LNCaP clone FGC (cell line): ENCODE results near the gene TRNP1.

Experiments used
- DNase-seq: peaks from one replicate; pipeline ENCODE4 v3.0.0-alpha.2; 2011; ENCODE audit warnings: low read depth
- H3K4me3 ChIP-seq: 2 replicates; pipeline ENCODE4 v1.5.1; 2011; ENCODE audit warnings: mild to moderate bottlenecking, low read depth, low read length, control low read depth
- TF ChIP-seq, protein P1 (sequence below): IDR thresholded peaks from 2 replicates; pipeline ENCODE4 v1.5.1; 2012; ENCODE audit warnings: mild to moderate bottlenecking; ENCODE audit not compliant: control insufficient read depth, insufficient read depth; ENCODE audit errors: extremely low read depth

Gene TRNP1

DNA sequence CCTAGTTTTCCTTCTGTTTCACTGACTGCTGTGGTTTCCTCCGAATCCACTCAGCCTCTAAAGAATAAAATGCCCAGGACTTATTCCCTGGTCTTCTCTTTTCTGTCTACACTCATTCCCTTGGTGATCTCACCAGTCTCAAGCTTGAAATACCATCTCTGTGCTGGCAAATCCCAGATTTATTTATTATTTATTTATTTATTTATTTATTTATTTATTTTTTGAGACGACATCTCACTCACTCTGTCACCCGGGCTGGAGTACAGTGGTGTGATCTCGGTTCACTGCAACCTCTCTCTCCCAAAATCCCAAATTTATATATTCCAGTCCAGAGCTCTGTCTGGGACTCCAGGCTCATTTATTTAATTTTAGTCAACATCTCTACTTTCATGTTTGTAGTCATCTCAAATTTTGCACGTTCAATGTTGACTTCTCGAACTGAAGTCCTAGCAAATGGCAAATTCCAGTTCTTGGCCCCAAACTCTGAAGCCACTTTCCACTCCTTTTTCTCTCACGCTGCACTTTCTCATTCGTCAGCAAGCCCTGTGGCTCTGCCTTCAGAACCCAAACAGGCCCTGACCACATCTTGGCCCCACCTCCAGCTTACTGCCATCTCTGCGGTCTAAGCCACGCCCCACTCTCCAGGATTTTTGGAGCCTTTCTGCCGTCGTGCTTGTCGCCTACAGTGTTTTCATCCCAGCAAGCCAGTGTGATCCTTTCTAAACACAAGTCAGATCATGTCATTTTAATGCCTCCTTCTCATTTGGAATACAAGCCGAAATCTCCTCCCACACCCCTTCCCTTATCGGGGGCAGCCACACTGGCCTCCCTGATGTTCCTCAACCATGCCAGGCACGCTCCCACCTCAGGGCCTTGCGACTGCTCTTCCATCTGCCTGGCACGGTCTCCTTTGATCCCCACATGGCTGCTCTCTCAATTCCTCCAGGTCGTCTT, 33.4 kb downstream of the TRNP1 start:
- TF ChIP-seq, protein P1, sequence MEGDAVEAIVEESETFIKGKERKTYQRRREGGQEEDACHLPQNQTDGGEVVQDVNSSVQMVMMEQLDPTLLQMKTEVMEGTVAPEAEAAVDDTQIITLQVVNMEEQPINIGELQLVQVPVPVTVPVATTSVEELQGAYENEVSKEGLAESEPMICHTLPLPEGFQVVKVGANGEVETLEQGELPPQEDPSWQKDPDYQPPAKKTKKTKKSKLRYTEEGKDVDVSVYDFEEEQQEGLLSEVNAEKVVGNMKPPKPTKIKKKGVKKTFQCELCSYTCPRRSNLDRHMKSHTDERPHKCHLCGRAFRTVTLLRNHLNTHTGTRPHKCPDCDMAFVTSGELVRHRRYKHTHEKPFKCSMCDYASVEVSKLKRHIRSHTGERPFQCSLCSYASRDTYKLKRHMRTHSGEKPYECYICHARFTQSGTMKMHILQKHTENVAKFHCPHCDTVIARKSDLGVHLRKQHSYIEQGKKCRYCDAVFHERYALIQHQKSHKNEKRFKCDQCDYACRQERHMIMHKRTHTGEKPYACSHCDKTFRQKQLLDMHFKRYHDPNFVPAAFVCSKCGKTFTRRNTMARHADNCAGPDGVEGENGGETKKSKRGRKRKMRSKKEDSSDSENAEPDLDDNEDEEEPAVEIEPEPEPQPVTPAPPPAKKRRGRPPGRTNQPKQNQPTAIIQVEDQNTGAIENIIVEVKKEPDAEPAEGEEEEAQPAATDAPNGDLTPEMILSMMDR = no peak
- no peak for DNase-seq
- H3K4me3 ChIP-seq = no peak overlapping the region

DNA sequence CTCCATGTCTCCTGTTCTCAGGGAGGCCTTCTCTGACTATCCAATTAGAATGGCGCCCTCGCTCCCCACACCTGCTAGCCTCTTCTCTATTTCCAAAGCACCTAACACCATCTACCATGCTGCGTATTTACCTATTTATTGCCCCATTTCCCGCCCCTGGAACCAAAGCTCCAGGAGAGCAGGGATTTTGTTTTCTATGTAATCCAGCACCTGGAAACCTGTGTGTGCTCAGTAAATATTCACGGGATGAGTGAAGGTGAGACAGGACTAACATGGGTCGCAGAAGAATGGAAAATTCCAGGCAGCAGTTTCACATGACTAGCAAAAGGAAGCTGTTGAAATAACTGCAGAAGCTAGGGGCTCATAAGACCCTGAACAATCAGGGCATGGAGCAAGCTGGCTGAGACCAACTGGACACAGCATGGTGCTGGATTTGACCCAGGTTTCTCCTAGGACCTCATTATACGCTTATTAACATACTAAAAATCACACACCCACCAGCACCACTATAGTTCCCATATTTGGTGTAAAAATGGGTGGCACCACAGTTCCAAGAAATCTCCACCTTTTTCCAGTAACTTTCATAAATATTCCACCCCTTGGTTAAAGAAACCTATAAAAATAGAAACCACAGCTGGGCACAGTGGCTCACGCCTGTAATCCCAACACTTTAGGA, 34.2 kb downstream of the TRNP1 start:
- TF ChIP-seq, protein P1 = no peak
- no peak for DNase-seq
- no peak overlapping the region for H3K4me3 ChIP-seq

DNA sequence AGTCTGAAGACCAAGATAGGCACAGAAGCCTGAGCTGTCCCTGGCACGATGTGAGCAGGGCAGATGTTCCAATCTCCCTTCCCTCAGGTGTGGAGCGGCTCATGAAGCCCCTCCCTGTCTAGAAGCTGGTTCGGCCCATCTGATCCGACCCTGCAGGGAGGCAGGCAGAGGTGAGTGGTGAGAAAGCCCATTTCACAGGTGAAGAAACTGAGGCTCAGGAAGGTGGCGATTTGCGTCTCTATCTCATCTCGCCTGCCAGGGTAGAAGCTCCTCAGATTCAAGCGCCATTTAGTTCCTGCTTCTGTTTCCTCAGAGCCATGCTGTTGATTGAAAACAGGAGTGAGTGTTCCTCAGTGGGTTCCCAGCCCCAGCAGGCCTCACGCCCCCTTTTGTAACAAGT, 36.0 kb downstream of the TRNP1 start:
- H3K4me3 ChIP-seq = no peak overlapping the region
- no peak for DNase-seq
- TF ChIP-seq, protein P1 = no peak

DNA sequence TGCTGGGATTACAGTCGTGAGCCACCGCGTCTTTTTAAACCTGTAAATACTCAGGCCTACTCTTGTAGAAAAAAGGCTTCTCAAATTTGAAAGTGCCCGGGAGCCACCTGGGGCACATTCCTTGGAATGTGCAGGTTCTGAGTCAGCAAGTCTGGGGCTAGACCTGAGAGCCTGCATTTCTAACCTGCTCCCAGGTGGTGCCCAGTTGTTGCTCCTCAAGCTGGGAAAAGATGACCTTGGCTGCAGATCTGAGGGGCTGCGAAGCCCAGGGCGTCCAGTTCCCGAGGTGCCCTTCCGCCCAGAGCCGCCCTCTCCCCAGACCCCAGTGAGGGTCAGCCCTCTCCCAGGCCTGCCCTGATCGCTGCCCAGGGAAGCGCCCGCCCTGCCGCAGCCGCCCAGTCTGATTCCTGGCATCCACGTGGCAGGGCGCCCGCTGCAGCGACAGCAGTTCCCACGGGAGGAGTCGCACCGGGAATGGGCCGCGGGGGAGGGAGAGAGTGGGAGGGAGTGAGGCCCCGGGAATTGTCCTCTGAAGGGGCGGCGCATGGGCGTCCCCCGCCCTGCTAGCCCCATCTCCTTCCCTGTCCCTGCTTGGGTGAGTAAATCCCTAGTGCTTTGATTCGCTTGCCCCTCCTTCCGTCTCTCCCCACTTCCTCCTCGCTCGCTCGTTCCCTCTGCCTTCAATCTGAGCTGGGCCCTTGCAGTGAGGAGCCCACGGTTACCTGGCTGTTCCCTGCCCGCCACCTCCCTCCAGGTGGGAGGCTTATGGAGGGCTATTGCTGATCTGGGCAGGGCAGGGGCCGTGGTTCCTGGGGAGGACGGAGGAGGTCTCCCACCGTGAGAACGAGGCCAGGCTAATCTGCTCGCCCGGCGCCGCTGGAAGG, 38.0 kb downstream of the TRNP1 start:
- no peak for DNase-seq

DNA sequence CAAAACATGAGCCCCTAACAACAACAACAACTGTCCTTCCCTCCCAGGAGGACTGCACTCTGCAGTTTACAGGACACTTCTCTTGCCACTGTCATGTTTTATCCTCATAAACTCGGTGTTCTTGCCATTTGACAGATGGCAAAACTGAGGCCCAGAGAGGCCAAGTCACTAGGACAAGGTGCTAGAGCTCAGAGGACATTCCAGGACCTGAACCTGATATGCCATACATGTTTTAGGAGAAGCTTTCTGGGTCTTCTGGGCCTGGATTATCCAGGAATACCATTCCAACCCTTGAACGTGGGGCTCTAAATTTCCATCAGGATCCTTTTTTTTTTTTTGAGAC, 38.6 kb downstream of the TRNP1 start:
- no peak overlapping the region for H3K4me3 ChIP-seq
- DNase-seq = no peak
- TF ChIP-seq, protein P1 = no peak

More for the DNA sequence above, 38.0 kb downstream of the TRNP1 start:
- H3K4me3 ChIP-seq = no peak overlapping the region
- TF ChIP-seq, protein P1 = no peak

DNA sequence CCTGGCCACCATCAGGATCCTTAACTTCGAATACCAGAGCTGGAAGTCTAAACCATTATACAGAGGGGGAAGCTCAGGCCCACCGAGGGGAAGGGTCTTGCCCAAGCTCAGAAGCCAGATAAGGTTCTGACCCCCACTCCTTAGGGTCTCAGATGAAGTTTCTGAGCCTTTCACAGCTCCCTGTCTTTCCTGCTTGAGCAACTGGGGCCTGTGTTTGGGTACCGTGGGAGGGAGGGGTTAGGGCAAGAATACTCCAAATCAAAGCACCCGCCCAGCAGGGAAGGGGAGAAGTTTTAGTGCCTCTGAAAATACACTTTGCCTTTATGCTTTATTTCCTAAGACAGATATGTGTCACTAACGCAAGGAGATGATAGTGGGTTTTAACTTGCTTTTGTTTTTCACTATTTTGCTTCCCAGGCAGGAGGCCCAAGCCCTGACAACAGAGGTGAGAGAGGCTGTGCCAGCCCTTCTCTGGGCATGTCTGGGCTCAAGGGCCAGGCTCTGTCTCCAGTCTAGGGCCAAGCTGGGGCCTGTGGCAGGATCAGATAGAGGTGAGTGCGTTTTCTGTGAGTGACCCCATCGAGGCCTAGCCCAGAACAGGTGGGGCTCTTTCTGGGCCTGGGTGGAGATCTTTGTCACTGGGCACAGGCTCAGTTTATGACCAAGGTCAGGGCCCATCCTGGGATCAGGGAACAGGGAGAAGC, 39.7 kb downstream of the TRNP1 start:
- TF ChIP-seq, protein P1 = no peak
- no peak overlapping the region for H3K4me3 ChIP-seq
- DNase-seq = no peak
